Neuronal stem cell (in vitro differentiated cells): ENCODE measurements around the gene INTS1.
A peak's percentile ranks its signal among the peaks of the same experiment; 100 is the strongest.

Experiments
- DNase-seq: peaks from one replicate; pipeline ENCODE4 v3.0.0-alpha.2; 2013; ENCODE audit warnings: low spot score
- H2AFZ ChIP-seq: one replicate; pipeline ENCODE4 v1.6.1; 2013; ENCODE audit warnings: mild to moderate bottlenecking, low read length, inconsistent platforms
- H2AK5ac ChIP-seq: 2 replicates; pipeline ENCODE4 v1.6.1; 2013; ENCODE audit warnings: low read depth, mild to moderate bottlenecking, inconsistent platforms, low read length, moderate library complexity, mixed read lengths
- H2BK120ac ChIP-seq: 2 replicates; pipeline ENCODE4 v1.6.1; 2013; ENCODE audit warnings: low read depth, mild to moderate bottlenecking, inconsistent platforms, low read length, moderate library complexity, mixed read lengths
- H2BK12ac ChIP-seq: one replicate; pipeline ENCODE4 v1.6.1; 2013; ENCODE audit warnings: low read length, inconsistent platforms
- H2BK15ac ChIP-seq: 2 replicates; pipeline ENCODE4 v1.6.1; 2013; ENCODE audit warnings: mild to moderate bottlenecking, low read length, inconsistent platforms, mixed read lengths
- H2BK5ac ChIP-seq: one replicate; pipeline ENCODE4 v1.6.1; 2013; ENCODE audit warnings: inconsistent platforms, mild to moderate bottlenecking, low read length, moderate library complexity
- H3K14ac ChIP-seq: one replicate; pipeline ENCODE4 v1.6.1; 2013; ENCODE audit warnings: low read length, inconsistent platforms
- H3K18ac ChIP-seq: 2 replicates; pipeline ENCODE4 v1.6.1; 2013; ENCODE audit warnings: low read length, inconsistent platforms
- H3K23ac ChIP-seq: 2 replicates; pipeline ENCODE4 v1.6.1; 2013; ENCODE audit warnings: low read depth, mild to moderate bottlenecking, mixed read lengths, low read length, inconsistent platforms; ENCODE audit not compliant: poor library complexity
- H3K27ac ChIP-seq: replicated peaks from 3 replicates; pipeline ENCODE4 v1.5.1; 2013; ENCODE audit warnings: low read length, inconsistent platforms
- H3K27me3 ChIP-seq, 3 experiments: 2 replicates each; pipeline ENCODE4 v1.6.1; 2013; ENCODE audit warnings: low read length in 3 of 3, mild to moderate bottlenecking in 2 of 3, inconsistent platforms in 1 of 3, low read depth in 1 of 3, mixed read lengths in 1 of 3, moderate library complexity in 1 of 3; ENCODE audit not compliant: control insufficient read depth in 3 of 3, insufficient read depth in 3 of 3
- H3K36me3 ChIP-seq, 2 donors: replicated peaks in 1 of 2; 2 replicates each; pipeline ENCODE4 v1.6.1; 2013; ENCODE audit warnings: low read length in 2 of 2; ENCODE audit not compliant: control insufficient read depth in 2 of 2, insufficient read depth in 2 of 2
- H3K4ac ChIP-seq: 2 replicates; pipeline ENCODE4 v1.6.1; 2013; ENCODE audit warnings: inconsistent platforms, mild to moderate bottlenecking, low read length, moderate library complexity
- H3K4me1 ChIP-seq, 2 donors: 1 replicate in 1 of 2; 2 replicates in 1 of 2; pipeline ENCODE4 v1.6.1; 2013; ENCODE audit warnings: low read length in 2 of 2, low read depth in 1 of 2; ENCODE audit not compliant: control insufficient read depth in 2 of 2, insufficient read depth in 1 of 2
- H3K4me2 ChIP-seq: one replicate; pipeline ENCODE4 v1.6.1; 2013; ENCODE audit warnings: mild to moderate bottlenecking, low read length, inconsistent platforms; ENCODE audit not compliant: insufficient read depth, poor library complexity, severe bottlenecking
- H3K4me3 ChIP-seq, 2 donors: 2 replicates each; pipeline ENCODE4 v1.5.1; 2013; ENCODE audit warnings: low read length in 2 of 2, mild to moderate bottlenecking in 2 of 2, inconsistent platforms in 1 of 2, moderate library complexity in 1 of 2
- H3K79me1 ChIP-seq: one replicate; pipeline ENCODE4 v1.6.1; 2013; ENCODE audit warnings: low read depth, mild to moderate bottlenecking, inconsistent platforms, low read length, moderate library complexity
- H3K9ac ChIP-seq: one replicate; pipeline ENCODE4 v1.6.1; 2013; ENCODE audit warnings: mild to moderate bottlenecking, low read depth, low read length, inconsistent platforms; ENCODE audit not compliant: poor library complexity
- H3K9me3 ChIP-seq, 2 donors: replicated peaks in 1 of 2; 2 replicates each; pipeline versions ENCODE3 to v1.6.1; 2013; ENCODE audit warnings: low read length in 2 of 2, mild to moderate bottlenecking in 2 of 2, inconsistent platforms in 1 of 2, low read depth in 1 of 2, mixed read lengths in 1 of 2, moderate library complexity in 1 of 2; ENCODE audit not compliant: control insufficient read depth in 2 of 2, insufficient read depth in 1 of 2
- H4K8ac ChIP-seq: one replicate; pipeline ENCODE4 v1.6.1; 2013; ENCODE audit warnings: low read depth, mild to moderate bottlenecking, inconsistent platforms, low read length, moderate library complexity
- H4K91ac ChIP-seq: one replicate; pipeline ENCODE4 v1.6.1; 2013; ENCODE audit warnings: low read length, low read depth, mild to moderate bottlenecking, inconsistent platforms; ENCODE audit not compliant: poor library complexity
- WGBS, 2 donors: extraction: QIAGEN DNeasy Blood & Tissue Kit; methylation state at CpG; one replicate each; pipeline ENCODE4 v1.1.7; 2013; ENCODE audit warnings: missing lambda C conversion rate in 2 of 2, mixed read lengths in 1 of 2; ENCODE audit not compliant: insufficient read length in 2 of 2, insufficient replicate concordance in 1 of 2; ENCODE audit errors: extremely low coverage in 2 of 2; 5-methylcytosine and 5-hydroxymethylcytosine counted together

The INTS1 gene

DNA sequence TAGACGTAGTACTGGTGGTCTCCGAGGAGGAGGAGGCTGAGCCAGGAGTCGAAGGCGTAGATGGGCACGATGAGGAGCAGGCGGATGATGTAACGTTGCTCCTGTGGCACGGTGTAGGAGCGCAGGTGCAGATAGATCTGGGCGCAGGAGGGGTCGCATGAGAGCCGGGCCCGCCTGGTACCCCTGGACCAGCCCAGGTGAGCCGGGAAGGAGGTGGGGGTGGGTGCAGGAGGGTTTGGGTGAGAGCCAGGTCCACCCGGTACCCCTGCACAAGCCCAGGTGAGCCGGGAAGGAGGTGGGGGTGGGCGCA lies 46.6 kb upstream of the INTS1 start:
- no peaks in the 10 kb centered on the region for H3K36me3 ChIP-seq
- H3K9ac ChIP-seq = peak overlapping the region; percentile 30
- H3K4ac ChIP-seq = no peak overlapping the region
- peaks cover 0 to 6% (median 3%) of the 10 kb centered on the region in 3 experiments for H3K27me3 ChIP-seq
- H3K14ac ChIP-seq = no peak overlapping the region
- H2BK15ac ChIP-seq = peak overlapping the region; percentile 94
- H3K4me2 ChIP-seq = no peak overlapping the region
- H2BK5ac ChIP-seq = no peak overlapping the region
- peak overlapping the region; percentile 65 for H4K8ac ChIP-seq
- H2BK120ac ChIP-seq = no peak overlapping the region
- no peak overlapping the region for H3K4me3 ChIP-seq
- H3K27ac ChIP-seq = no peak overlapping the region
- H2AFZ ChIP-seq = no peak overlapping the region
- H3K18ac ChIP-seq = peak overlapping the region; percentile 57
- peak overlapping the region; percentile 81 for H2AK5ac ChIP-seq
- DNase-seq = no peak
- H3K23ac ChIP-seq = peak overlapping the region; percentile 80
- peaks cover 5 to 9% of the 10 kb centered on the region in 2 donors for H3K4me1 ChIP-seq
- peaks cover 0 to 3% of the 10 kb centered on the region in 2 donors for H3K9me3 ChIP-seq
- no peak overlapping the region for H2BK12ac ChIP-seq
- WGBS, 2 donors = no CpG with 5 or more reads among the region's 17 CpGs
- H4K91ac ChIP-seq = no peak overlapping the region
- peaks cover 2% of the 10 kb centered on the region for H3K79me1 ChIP-seq

DNA sequence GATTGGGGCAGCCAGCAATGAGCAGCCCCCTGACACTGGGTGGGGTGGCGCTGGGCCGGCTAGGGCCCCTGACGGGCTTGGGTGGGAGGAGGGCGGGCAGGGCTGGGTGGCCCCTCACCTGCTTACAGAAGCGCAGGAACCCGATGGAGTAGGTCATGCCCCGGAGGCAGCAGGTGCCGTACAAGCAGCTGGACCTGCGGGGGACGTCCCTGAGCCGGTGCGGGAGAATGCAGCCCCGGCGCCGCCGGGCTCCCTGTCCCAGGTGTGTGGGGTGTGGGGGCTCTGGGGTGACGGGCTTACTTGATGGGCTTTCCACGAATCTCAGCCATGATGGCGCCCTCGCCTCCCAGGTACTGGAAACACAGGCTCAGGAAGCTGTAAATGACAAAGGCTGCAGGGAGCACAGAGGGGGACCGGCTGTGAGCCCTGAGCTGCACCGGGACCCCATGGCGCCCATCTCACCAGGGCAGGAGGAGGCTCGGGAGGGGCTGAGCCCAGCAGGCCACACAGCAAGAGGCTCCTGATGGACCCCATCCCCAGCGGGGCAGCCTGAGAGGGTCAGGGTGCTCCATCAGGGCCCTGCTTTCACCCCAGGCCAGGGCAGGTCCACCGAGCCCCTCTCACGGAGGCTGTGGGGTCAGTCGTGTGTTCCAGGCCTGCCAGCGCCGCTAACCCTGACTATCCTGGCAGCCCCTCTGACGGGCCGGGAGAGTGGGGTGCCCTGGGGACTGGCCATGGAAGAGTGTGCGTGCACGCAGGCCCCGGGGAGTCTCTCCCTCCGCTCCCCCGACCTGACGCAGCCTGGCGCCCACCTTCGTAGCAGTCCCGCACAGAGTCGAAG lies 46.0 kb upstream of the INTS1 start:
- Histone ChIP-seq H2BK15ac (peak overlapping the region; percentile 94), H3K4me1 (peaks cover 1 to 3% of the 10 kb centered on the region in 2 donors), H2BK5ac (peak overlapping the region; percentile 39), H4K8ac (peak overlapping the region; percentile 65), H3K4me2 (no peak overlapping the region), H2AK5ac (peak overlapping the region; percentile 92), H3K4ac (no peak overlapping the region), H3K9ac (peak overlapping the region; percentile 30), H2AFZ (no peak overlapping the region), H3K36me3 (no peaks in the 10 kb centered on the region), H3K79me1 (peaks cover 2% of the 10 kb centered on the region), H3K9me3 (peaks cover 0 to 3% of the 10 kb centered on the region in 2 donors), H3K27ac (no peak overlapping the region), H3K4me3 (no peak overlapping the region), H2BK120ac (peak overlapping the region; percentile 14), H3K14ac (no peak overlapping the region), H3K18ac (peak overlapping the region; percentile 76), H3K23ac (peak overlapping the region; percentile 80), H4K91ac (no peak overlapping the region), H3K27me3 (peaks cover 0 to 6% (median 3%) of the 10 kb centered on the region in 3 experiments), H2BK12ac (no peak overlapping the region)
- no CpG with 5 or more reads among the region's 42 CpGs for WGBS, 2 donors
- no peak for DNase-seq

DNA sequence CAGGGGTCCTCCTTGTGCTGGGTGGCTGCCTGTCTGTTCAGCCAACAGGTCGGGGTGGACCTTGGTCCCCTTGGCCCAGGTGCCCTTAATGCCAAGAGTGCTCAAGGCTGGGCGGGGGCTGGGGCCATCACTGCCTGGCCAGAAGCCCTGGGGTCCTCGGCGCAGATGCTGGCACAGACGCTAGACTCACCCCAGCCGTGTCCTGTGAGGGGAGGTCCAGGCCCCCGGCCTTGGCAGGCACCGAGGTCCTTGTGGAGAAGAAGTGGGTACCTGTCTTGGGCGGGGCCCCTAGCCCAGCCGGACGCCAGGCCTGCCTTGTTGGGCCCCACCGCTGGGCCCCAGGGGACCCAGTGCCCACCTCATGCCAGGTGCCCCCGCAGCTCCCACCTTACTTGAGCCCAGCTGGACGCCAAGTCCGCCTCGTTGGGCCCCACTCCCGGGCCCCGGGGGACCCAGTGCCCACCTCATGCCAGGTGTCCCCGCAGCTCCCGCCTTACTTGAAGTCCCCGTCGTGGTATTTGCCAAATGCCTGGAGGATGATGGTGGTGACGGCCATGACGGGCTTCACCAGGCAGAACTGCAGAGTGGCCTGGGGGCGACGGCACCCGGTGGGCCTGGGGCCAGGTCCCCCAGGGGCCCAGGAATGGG lies 45.3 kb upstream of the INTS1 start:
- Histone ChIP-seq H3K9ac (no peak overlapping the region), H3K4me1 (no peaks in the 10 kb centered on the region), H3K79me1 (peaks cover 2% of the 10 kb centered on the region), H3K9me3 (peaks cover 0 to 3% of the 10 kb centered on the region in 2 donors), H3K4ac (no peak overlapping the region), H4K8ac (peak overlapping the region; percentile 65), H2BK5ac (no peak overlapping the region), H4K91ac (no peak overlapping the region), H2BK120ac (peak overlapping the region; percentile 14), H2BK12ac (peak overlapping the region; percentile 94), H2AK5ac (peak overlapping the region; percentile 92), H3K4me3 (peak overlapping the region in 1 of 2 donors; percentile 19), H2BK15ac (peak overlapping the region; percentile 85), H3K23ac (no peak overlapping the region), H3K4me2 (no peak overlapping the region), H2AFZ (no peak overlapping the region), H3K18ac (peak overlapping the region; percentile 76), H3K27ac (no peak overlapping the region), H3K27me3 (peaks cover 0 to 6% (median 3%) of the 10 kb centered on the region in 3 experiments), H3K14ac (peak overlapping the region; percentile 99), H3K36me3 (no peaks in the 10 kb centered on the region)
- no peak for DNase-seq
- no CpG with 5 or more reads among the region's 27 CpGs for WGBS, 2 donors

DNA sequence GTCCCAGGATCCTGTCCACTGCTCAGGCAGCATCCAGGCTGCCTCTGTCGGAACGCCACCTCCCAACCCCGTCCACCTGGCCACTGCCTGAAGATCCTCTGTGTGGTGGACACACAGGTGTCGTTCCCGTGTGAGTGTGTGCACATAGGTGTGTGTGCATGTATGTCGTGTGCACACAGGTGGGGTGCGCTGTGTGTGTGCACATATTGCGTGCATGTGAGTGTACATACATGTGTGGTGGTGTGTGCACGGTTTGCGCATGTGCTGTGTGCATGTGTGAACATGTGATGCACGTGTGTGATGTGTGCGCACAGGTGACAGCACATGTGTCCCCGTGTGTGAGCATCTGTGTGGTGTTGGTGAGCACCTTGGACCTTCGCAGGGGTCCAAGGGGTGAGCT lies 44.8 kb upstream of the INTS1 start:
- Histone ChIP-seq H4K91ac (peak overlapping the region; percentile 72), H3K4me1 (no peaks in the 10 kb centered on the region), H3K18ac (peak overlapping the region; percentile 76), H4K8ac (peak overlapping the region; percentile 65), H3K9me3 (peaks cover 0 to 3% of the 10 kb centered on the region in 2 donors), H3K4me2 (no peak overlapping the region), H3K36me3 (no peaks in the 10 kb centered on the region), H3K79me1 (peaks cover 2% of the 10 kb centered on the region), H2BK15ac (peak overlapping the region; percentile 85), H3K4me3 (peak overlapping the region in 1 of 2 donors; percentile 19), H3K27ac (no peak overlapping the region), H3K14ac (peak overlapping the region; percentile 99), H2BK120ac (peak overlapping the region; percentile 14), H3K23ac (peak overlapping the region; percentile 73), H2BK12ac (peak overlapping the region; percentile 94), H2AK5ac (peak overlapping the region; percentile 92), H3K27me3 (peaks cover 0 to 6% (median 3%) of the 10 kb centered on the region in 3 experiments), H2AFZ (no peak overlapping the region), H3K4ac (peak overlapping the region; percentile 37), H3K9ac (peak overlapping the region; percentile 88), H2BK5ac (no peak overlapping the region)
- no peak for DNase-seq
- no CpG with 5 or more reads among the region's 14 CpGs for WGBS, 2 donors
